Measurements from ENCODE around the gene DSCAM. TPM values are rescaled to one million over a fixed set of nuclear protein-coding genes. Genes with fewer than 3 reads are reported as not detected.

The DSCAM gene
- total RNA-seq, 1 donor: not detected

DNA sequence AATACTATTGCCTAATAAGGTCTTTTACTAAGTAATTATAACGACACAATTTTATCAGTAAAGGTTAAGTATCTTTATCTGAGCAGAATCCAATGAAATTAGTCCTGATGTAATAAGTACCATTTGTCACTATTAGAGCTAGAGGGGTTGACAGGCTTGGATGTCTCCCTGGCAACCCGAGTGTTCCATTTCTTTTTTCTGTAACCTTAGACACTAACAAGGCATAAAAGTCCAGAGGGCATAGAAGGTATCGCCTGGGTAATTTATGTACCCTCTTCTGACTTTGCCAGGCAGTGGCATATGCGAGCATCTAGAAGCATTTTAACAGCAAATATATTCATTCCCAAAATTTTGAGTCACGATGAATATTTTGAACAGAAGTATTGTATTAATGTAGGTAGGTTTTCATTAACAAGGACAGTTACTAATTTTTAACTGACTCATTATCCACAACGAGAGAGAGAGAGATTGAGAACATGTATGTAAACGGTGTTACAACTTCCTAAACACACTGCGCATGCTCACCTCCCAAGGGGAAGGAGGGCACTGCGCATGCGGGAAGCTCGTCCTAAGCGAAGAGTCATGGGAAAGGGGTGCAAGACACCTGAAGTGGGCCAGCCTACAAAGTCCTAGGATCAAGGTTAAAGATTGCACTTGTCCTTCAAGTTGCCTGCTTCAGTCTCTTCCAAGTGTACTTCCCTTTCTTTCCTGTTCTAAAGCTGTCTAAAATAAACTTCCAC is 423.9 kb downstream of the DSCAM start:
- TF ChIP-seq, protein P1, sequence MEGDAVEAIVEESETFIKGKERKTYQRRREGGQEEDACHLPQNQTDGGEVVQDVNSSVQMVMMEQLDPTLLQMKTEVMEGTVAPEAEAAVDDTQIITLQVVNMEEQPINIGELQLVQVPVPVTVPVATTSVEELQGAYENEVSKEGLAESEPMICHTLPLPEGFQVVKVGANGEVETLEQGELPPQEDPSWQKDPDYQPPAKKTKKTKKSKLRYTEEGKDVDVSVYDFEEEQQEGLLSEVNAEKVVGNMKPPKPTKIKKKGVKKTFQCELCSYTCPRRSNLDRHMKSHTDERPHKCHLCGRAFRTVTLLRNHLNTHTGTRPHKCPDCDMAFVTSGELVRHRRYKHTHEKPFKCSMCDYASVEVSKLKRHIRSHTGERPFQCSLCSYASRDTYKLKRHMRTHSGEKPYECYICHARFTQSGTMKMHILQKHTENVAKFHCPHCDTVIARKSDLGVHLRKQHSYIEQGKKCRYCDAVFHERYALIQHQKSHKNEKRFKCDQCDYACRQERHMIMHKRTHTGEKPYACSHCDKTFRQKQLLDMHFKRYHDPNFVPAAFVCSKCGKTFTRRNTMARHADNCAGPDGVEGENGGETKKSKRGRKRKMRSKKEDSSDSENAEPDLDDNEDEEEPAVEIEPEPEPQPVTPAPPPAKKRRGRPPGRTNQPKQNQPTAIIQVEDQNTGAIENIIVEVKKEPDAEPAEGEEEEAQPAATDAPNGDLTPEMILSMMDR (IDR thresholded peaks at IDR 0.05; ENCODE audit: extremely low read depth, low read depth, low read length): no peak
- Histone ChIP-seq H3K4me1 (ENCODE audit: insufficient read depth, low read length) (no peaks in the 10 kb centered on the region), H3K4me2 (ENCODE audit: insufficient read depth, low read length) (no peak overlapping the region), H3K27ac (ENCODE audit: low read depth, low read length) (no peak overlapping the region), H3K79me2 (ENCODE audit: insufficient read depth, low read length) (no peaks in the 10 kb centered on the region), H3K27me3 (ENCODE audit: insufficient read depth, low read length) (no peaks in the 10 kb centered on the region), H3K36me3 (ENCODE audit: insufficient read depth, low read length) (no peaks in the 10 kb centered on the region), H3K4me3 (ENCODE audit: insufficient read depth, low read length) (no peak overlapping the region), H2AFZ (ENCODE audit: low read length) (no peak overlapping the region), H3K9me3 (ENCODE audit: low read depth, low read length) (peaks cover 12% of the 10 kb centered on the region), H4K20me1 (ENCODE audit: insufficient read depth, low read length) (no peaks in the 10 kb centered on the region)
- DNase-seq (ENCODE audit: insufficient read length, low spot score, missing footprints): no peak

DNA sequence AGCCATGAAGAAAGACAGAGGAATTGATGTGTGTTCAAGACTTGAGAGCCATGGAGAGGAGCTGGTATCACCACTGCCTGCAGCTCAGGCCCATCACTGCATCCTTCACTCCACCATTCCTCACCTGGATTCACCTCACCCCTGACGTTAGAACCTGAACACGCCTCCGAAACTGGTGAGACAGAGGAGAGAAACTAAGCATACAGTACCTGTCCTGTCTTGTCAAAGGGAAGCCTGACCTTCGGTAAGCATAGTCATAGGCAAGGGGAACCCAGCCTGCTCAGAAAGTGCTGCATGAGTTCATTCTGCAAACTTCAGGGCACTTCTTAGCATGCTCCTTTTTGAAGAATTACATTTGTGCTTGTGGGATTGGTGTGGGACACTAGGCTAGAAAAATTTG is 425.8 kb downstream of the DSCAM start:
- Histone ChIP-seq H3K4me3 (ENCODE audit: insufficient read depth, low read length) (no peak overlapping the region), H3K4me2 (ENCODE audit: insufficient read depth, low read length) (no peak overlapping the region), H3K79me2 (ENCODE audit: insufficient read depth, low read length) (no peaks in the 10 kb centered on the region), H3K9me3 (ENCODE audit: low read depth, low read length) (peaks cover 12% of the 10 kb centered on the region), H3K27ac (ENCODE audit: low read depth, low read length) (no peak overlapping the region), H4K20me1 (ENCODE audit: insufficient read depth, low read length) (no peaks in the 10 kb centered on the region), H3K36me3 (ENCODE audit: insufficient read depth, low read length) (no peaks in the 10 kb centered on the region), H3K27me3 (ENCODE audit: insufficient read depth, low read length) (no peaks in the 10 kb centered on the region), H2AFZ (ENCODE audit: low read length) (no peak overlapping the region), H3K4me1 (ENCODE audit: insufficient read depth, low read length) (no peaks in the 10 kb centered on the region)
- TF ChIP-seq, protein P1 (IDR thresholded peaks at IDR 0.05; ENCODE audit: extremely low read depth, low read depth, low read length): no peak
- DNase-seq (ENCODE audit: insufficient read length, low spot score, missing footprints): no peak

DNA sequence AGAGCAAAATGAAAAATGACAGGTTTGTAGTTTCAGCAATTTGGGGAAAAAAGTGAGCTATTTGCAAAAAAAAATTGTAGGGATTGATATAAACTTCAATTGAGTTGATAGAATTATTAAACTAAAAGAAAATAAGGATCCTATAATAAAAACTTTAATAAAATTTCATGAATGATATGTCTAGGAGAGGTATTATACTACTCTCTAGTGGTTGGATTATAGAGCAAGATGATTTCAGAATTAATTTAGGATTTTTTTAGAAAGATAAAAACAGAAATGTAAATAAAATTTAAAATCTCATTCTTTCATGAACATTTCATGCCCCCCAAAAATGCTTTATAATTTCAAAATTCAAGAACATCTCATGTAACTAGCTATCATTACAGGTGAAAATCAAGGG is 430.4 kb downstream of the DSCAM start:
- H3K36me3 ChIP-seq (ENCODE audit: insufficient read depth, low read length): no peaks in the 10 kb centered on the region
- no peak overlapping the region for H3K4me3 ChIP-seq (ENCODE audit: insufficient read depth, low read length)
- no peaks in the 10 kb centered on the region for H4K20me1 ChIP-seq (ENCODE audit: insufficient read depth, low read length)
- H3K9me3 ChIP-seq (ENCODE audit: low read depth, low read length): peaks cover 9% of the 10 kb centered on the region
- H3K27me3 ChIP-seq (ENCODE audit: insufficient read depth, low read length): no peaks in the 10 kb centered on the region
- no peak overlapping the region for H2AFZ ChIP-seq (ENCODE audit: low read length)
- H3K4me2 ChIP-seq (ENCODE audit: insufficient read depth, low read length): no peak overlapping the region
- H3K27ac ChIP-seq (ENCODE audit: low read depth, low read length): no peak overlapping the region
- H3K4me1 ChIP-seq (ENCODE audit: insufficient read depth, low read length): no peaks in the 10 kb centered on the region
- H3K79me2 ChIP-seq (ENCODE audit: insufficient read depth, low read length): no peaks in the 10 kb centered on the region
- TF ChIP-seq, protein P1 (IDR thresholded peaks at IDR 0.05; ENCODE audit: extremely low read depth, low read depth, low read length): no peak
- no peak for DNase-seq (ENCODE audit: insufficient read length, low spot score, missing footprints)

DNA sequence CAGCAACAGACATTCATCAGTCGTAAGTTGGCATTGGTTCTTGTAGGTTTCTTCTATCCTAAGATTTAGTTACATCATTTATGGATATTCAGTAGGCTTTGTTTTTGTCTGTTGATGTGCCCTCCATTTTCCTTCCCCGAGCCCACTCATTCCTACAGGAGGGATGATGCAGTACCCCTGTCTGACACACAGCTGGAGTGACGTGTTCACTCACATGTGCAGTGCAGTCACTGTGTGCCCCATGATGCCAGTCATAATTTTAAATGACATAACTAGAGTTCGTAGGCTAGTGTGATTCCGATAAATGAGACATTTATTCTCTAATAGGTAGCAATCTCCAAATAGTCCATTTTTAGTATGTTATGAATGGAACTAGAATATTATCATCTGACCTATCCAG is 438.4 kb downstream of the DSCAM start:
- H3K4me3 ChIP-seq (ENCODE audit: insufficient read depth, low read length): no peak overlapping the region

More for the DNA sequence above, 438.4 kb downstream of the DSCAM start:
- Histone ChIP-seq H3K27me3 (ENCODE audit: insufficient read depth, low read length) (no peaks in the 10 kb centered on the region), H3K9me3 (ENCODE audit: low read depth, low read length) (no peaks in the 10 kb centered on the region), H3K27ac (ENCODE audit: low read depth, low read length) (no peak overlapping the region), H3K4me1 (ENCODE audit: insufficient read depth, low read length) (no peaks in the 10 kb centered on the region), H3K79me2 (ENCODE audit: insufficient read depth, low read length) (no peaks in the 10 kb centered on the region), H3K4me2 (ENCODE audit: insufficient read depth, low read length) (no peak overlapping the region), H3K36me3 (ENCODE audit: insufficient read depth, low read length) (no peaks in the 10 kb centered on the region), H2AFZ (ENCODE audit: low read length) (no peak overlapping the region), H4K20me1 (ENCODE audit: insufficient read depth, low read length) (no peaks in the 10 kb centered on the region)
- TF ChIP-seq, protein P1 (IDR thresholded peaks at IDR 0.05; ENCODE audit: extremely low read depth, low read depth, low read length): no peak
- no peak for DNase-seq (ENCODE audit: insufficient read length, low spot score, missing footprints)

Data from osteoblast (primary cell).